ENCODE data around the gene PHF21B.
"Not testable (repeated sequence)": the region's sequence is repeated elsewhere in the genome, so short reads cannot be mapped to it uniquely, and the experiment has no call there.

The PHF21B gene

GRCh38 chr22:44916281-44917231 is 93.2 kb downstream of the PHF21B start:
- Mint-ChIP-seq H3K4me1 (ENCODE audit: low read depth) (no peaks in the 10 kb centered on the region), H3K27ac (no peak overlapping the region), H3K36me3 (ENCODE audit: low read depth) (no peaks in the 10 kb centered on the region), H3K27me3 (ENCODE audit: low read depth) (no peaks in the 10 kb centered on the region), H3K9me3 (no peaks in the 10 kb centered on the region), H3K4me3 (no peak overlapping the region)
- no peak for DNase-seq (ENCODE audit: low spot score)

- no peak overlapping the region for H3K4me3 Mint-ChIP-seq
- H3K27me3 Mint-ChIP-seq (ENCODE audit: low read depth) = no peaks in the 10 kb centered on the region
- H3K4me1 Mint-ChIP-seq (ENCODE audit: low read depth) = no peaks in the 10 kb centered on the region
- DNase-seq (ENCODE audit: low spot score) = no peak
- H3K9me3 Mint-ChIP-seq = peaks cover 7% of the 10 kb centered on the region
- H3K36me3 Mint-ChIP-seq (ENCODE audit: low read depth) = no peaks in the 10 kb centered on the region
- no peak overlapping the region for H3K27ac Mint-ChIP-seq
These were observed 94.4 kb downstream of the PHF21B start for GRCh38 chr22:44915441-44915840.

GRCh38 chr22:44914026-44914721 is 95.6 kb downstream of the PHF21B start:
- H3K36me3 Mint-ChIP-seq (ENCODE audit: low read depth) = no peaks in the 10 kb centered on the region
- no peak for DNase-seq (ENCODE audit: low spot score)
- no peak overlapping the region for H3K27ac Mint-ChIP-seq
- H3K4me3 Mint-ChIP-seq = no peak overlapping the region
- peaks cover 7% of the 10 kb centered on the region for H3K9me3 Mint-ChIP-seq
- H3K27me3 Mint-ChIP-seq (ENCODE audit: low read depth) = no peaks in the 10 kb centered on the region
- no peaks in the 10 kb centered on the region for H3K4me1 Mint-ChIP-seq (ENCODE audit: low read depth)

GRCh38 chr22:44913198-44913983 is 96.4 kb downstream of the PHF21B start:
- H3K36me3 Mint-ChIP-seq (ENCODE audit: low read depth) = no peaks in the 10 kb centered on the region
- no peaks in the 10 kb centered on the region for H3K4me1 Mint-ChIP-seq (ENCODE audit: low read depth)
- H3K9me3 Mint-ChIP-seq = peaks cover 7% of the 10 kb centered on the region
- no peaks in the 10 kb centered on the region for H3K27me3 Mint-ChIP-seq (ENCODE audit: low read depth)
- H3K27ac Mint-ChIP-seq = no peak overlapping the region
- H3K4me3 Mint-ChIP-seq = no peak overlapping the region
- DNase-seq (ENCODE audit: low spot score) = no peak

- no peaks in the 10 kb centered on the region for H3K4me1 Mint-ChIP-seq (ENCODE audit: low read depth)
- peaks cover 7% of the 10 kb centered on the region for H3K9me3 Mint-ChIP-seq
- no peaks in the 10 kb centered on the region for H3K36me3 Mint-ChIP-seq (ENCODE audit: low read depth)
- H3K27ac Mint-ChIP-seq = no peak overlapping the region
- no peaks in the 10 kb centered on the region for H3K27me3 Mint-ChIP-seq (ENCODE audit: low read depth)
- no peak overlapping the region for H3K4me3 Mint-ChIP-seq
- DNase-seq (ENCODE audit: low spot score) = no peak
These were observed 100.6 kb downstream of the PHF21B start for GRCh38 chr22:44909241-44909640.

GRCh38 chr22:44907765-44908737 is 101.8 kb downstream of the PHF21B start:
- Mint-ChIP-seq H3K4me3 (no peak overlapping the region), H3K36me3 (ENCODE audit: low read depth) (no peaks in the 10 kb centered on the region), H3K4me1 (ENCODE audit: low read depth) (no peaks in the 10 kb centered on the region), H3K27ac (no peak overlapping the region), H3K27me3 (ENCODE audit: low read depth) (peaks cover 2% of the 10 kb centered on the region), H3K9me3 (peaks cover 7% of the 10 kb centered on the region)
- DNase-seq (ENCODE audit: low spot score) = no peak

- Mint-ChIP-seq H3K9me3 (peaks cover 16% of the 10 kb centered on the region), H3K27ac (no peak overlapping the region), H3K36me3 (ENCODE audit: low read depth) (no peaks in the 10 kb centered on the region), H3K27me3 (ENCODE audit: low read depth) (peaks cover 2% of the 10 kb centered on the region), H3K4me3 (no peak overlapping the region), H3K4me1 (ENCODE audit: low read depth) (no peaks in the 10 kb centered on the region)
- no peak for DNase-seq (ENCODE audit: low spot score)
These were observed 102.7 kb downstream of the PHF21B start for GRCh38 chr22:44906999-44907644.

- no peaks in the 10 kb centered on the region for H3K4me1 Mint-ChIP-seq (ENCODE audit: low read depth)
- H3K36me3 Mint-ChIP-seq (ENCODE audit: low read depth) = no peaks in the 10 kb centered on the region
- peaks cover 16% of the 10 kb centered on the region for H3K9me3 Mint-ChIP-seq
- peaks cover 2% of the 10 kb centered on the region for H3K27me3 Mint-ChIP-seq (ENCODE audit: low read depth)
- H3K4me3 Mint-ChIP-seq = no peak overlapping the region
- no peak for DNase-seq (ENCODE audit: low spot score)
- H3K27ac Mint-ChIP-seq = no peak overlapping the region
These were observed 103.4 kb downstream of the PHF21B start for GRCh38 chr22:44906248-44906936.

GRCh38 chr22:44904492-44905152 is 105.2 kb downstream of the PHF21B start:
- peaks cover 13% of the 10 kb centered on the region for H3K9me3 Mint-ChIP-seq
- not testable (repeated sequence) for DNase-seq (ENCODE audit: low spot score); H3K36me3 Mint-ChIP-seq (ENCODE audit: low read depth); H3K27me3 Mint-ChIP-seq (ENCODE audit: low read depth); H3K27ac Mint-ChIP-seq; H3K4me3 Mint-ChIP-seq; H3K4me1 Mint-ChIP-seq (ENCODE audit: low read depth)

GRCh38 chr22:44903164-44903563 is 106.6 kb downstream of the PHF21B start:
- H3K36me3 Mint-ChIP-seq (ENCODE audit: low read depth); H3K27ac Mint-ChIP-seq; H3K4me1 Mint-ChIP-seq (ENCODE audit: low read depth); H3K27me3 Mint-ChIP-seq (ENCODE audit: low read depth); DNase-seq (ENCODE audit: low spot score); H3K4me3 Mint-ChIP-seq: not testable (repeated sequence)
- peaks cover 13% of the 10 kb centered on the region for H3K9me3 Mint-ChIP-seq

GRCh38 chr22:44901301-44901700 is 108.5 kb downstream of the PHF21B start:
- H3K4me1 Mint-ChIP-seq (ENCODE audit: low read depth) = no peaks in the 10 kb centered on the region

GRCh38 chr22:44898236-44898635 is 111.6 kb downstream of the PHF21B start:
- Mint-ChIP-seq H3K4me3 (no peak overlapping the region), H3K27ac (no peak overlapping the region), H3K36me3 (ENCODE audit: low read depth) (no peaks in the 10 kb centered on the region), H3K27me3 (ENCODE audit: low read depth) (no peaks in the 10 kb centered on the region), H3K4me1 (ENCODE audit: low read depth) (no peaks in the 10 kb centered on the region), H3K9me3 (peaks cover 13% of the 10 kb centered on the region)
- DNase-seq (ENCODE audit: low spot score) = no peak

More at GRCh38 chr22:44901301-44901700, 108.5 kb downstream of the PHF21B start:
- Mint-ChIP-seq H3K27me3 (ENCODE audit: low read depth) (peaks cover 2% of the 10 kb centered on the region), H3K9me3 (peaks cover 13% of the 10 kb centered on the region), H3K27ac (no peak overlapping the region), H3K36me3 (ENCODE audit: low read depth) (no peaks in the 10 kb centered on the region), H3K4me3 (no peak overlapping the region)
- DNase-seq (ENCODE audit: low spot score) = no peak

All from T-helper 2 cell treated with Interferon-gamma antibody and Interleukin-4, amounts not matched to agents 5 μg/mL and 100 μg/mL, for 36 hours (primary cell).